ES-I3 (cell line): ENCODE measurements around the gene CDC5L.

Experiments used
- H3K36me3 ChIP-seq: 2 replicates; pipeline ENCODE4 v1.6.1; 2013; ENCODE audit warnings: mild to moderate bottlenecking, low read length, control low read depth, moderate library complexity; ENCODE audit not compliant: insufficient read depth
- H3K4me1 ChIP-seq: 2 replicates; pipeline ENCODE4 v1.6.1; 2013; ENCODE audit warnings: mild to moderate bottlenecking, control low read depth, low read length; ENCODE audit not compliant: insufficient read depth
- H3K9ac ChIP-seq: 2 replicates; pipeline ENCODE4 v1.6.1; 2013; ENCODE audit warnings: low read depth, mild to moderate bottlenecking, low read length, moderate library complexity
- H3K9me3 ChIP-seq: 2 replicates; pipeline ENCODE4 v1.6.1; 2013; ENCODE audit warnings: mild to moderate bottlenecking, low read length, moderate library complexity; ENCODE audit not compliant: control insufficient read depth, insufficient read depth

The CDC5L gene

DNA sequence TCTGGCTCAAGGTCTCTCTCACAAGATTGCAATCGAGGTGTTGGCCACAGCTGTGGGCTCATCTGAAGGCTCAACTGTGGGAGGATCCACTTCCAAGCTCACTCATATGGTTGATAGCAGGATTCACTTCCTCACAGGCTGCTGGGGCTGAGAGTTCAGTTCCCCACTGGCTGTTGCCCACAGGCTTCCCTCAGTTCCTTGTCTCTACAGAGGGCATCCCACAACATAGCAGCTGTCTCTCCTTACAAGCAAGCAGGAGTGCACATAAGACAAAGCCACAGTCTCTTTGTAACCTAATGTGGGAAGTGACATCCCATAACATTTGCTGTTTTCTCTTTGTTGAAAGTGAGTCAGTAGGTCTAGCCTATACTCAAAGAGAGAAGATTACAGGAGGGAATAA, 31.0 kb upstream of the CDC5L start:
- no peak overlapping the region for H3K9ac ChIP-seq
- no peaks in the 10 kb centered on the region for H3K4me1 ChIP-seq
- H3K9me3 ChIP-seq = no peaks in the 10 kb centered on the region; the same call in 1 of the 2 replicates
- H3K36me3 ChIP-seq = no peaks in the 10 kb centered on the region

DNA sequence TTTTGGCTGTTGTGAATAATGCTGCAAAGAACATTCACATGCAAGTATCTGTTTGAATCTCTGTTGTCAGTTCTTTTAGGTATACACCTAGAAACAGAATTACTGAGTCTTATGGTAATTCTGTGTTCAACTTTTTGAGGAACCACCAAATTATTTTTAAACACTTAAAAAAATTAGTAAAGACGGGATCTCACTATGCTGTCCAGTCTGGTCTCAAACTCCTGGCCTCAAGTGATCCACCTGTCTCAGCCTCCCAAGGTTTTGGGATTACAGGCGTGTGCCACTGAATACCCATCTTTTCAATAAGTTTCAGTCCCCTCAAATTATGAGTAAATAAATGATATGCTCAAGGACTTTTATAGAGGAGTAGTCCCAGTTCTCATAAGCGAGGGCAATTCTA, 27.5 kb upstream of the CDC5L start:
- Histone ChIP-seq H3K9ac (no peak overlapping the region), H3K9me3 (no peaks in the 10 kb centered on the region; the same call in 1 of the 2 replicates), H3K4me1 (no peaks in the 10 kb centered on the region), H3K36me3 (no peaks in the 10 kb centered on the region)

DNA sequence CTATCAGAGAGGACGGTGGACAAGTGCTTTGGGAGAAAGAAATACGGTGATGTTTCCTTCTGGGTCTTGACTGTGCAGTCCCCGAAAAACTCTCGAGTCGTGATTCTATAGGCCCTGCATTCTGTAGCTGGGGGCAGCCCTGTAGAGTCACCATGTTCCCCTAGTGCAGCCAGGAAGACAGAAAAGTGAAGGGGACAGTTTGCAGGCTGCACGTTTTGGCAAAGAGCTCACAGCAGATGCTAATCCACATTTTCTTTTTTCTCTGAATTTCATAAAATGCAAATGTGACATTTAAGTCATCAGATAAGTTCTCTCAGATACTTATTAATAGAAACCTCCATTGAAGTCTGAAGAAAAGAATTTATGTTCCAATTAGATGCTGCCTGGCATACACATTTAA, 25.6 kb upstream of the CDC5L start:
- Histone ChIP-seq H3K36me3 (no peaks in the 10 kb centered on the region), H3K9ac (no peak overlapping the region), H3K4me1 (no peaks in the 10 kb centered on the region), H3K9me3 (no peaks in the 10 kb centered on the region)

DNA sequence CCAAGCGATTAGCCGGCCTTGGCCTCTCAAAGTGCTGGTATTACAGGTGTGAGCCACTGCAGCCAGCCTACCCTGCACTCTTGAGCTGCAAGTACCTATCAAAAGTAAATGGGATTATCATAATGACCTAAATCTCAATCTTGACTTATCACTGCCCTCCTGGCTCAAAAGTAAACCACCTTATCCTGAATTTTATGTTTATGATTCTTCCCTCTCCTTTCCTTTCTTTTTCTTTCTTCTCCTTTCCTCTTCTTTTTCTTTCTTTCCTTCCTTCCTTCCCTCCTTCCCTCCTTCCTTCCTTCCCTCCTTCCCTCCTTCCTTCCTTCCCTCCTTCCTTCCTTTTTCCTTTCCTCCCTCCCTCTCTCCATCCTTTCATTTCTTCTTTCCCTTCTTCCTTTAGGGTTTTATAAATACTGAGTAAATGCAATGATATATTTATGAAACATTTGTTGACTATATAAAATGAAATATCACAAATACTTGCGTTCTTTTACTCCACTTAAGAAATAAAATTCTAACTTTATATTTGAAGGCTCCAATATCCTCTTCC, 24.1 kb upstream of the CDC5L start:
- Histone ChIP-seq H3K4me1 (no peaks in the 10 kb centered on the region), H3K9ac (no peak overlapping the region), H3K9me3 (no peaks in the 10 kb centered on the region), H3K36me3 (no peaks in the 10 kb centered on the region)

DNA sequence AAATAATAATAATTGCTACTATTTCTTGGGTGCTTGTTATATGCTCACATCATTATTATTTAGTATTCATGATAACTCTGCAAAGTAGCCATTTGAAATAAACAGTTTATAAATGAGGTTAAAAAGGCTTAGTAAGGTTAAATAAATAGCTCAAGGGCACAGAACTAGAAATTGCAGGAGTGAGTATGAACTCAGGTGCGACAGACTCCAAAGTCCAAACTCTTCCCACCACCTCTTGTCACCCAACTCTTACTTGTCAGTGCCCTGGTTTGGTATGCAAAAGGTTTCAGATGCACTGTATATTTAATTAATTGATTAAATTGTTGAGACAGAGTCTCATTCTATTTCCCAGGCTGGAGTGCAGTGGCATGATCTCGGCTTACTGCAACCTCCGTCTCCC, 20.7 kb upstream of the CDC5L start:
- Histone ChIP-seq H3K9ac (no peak overlapping the region), H3K36me3 (no peaks in the 10 kb centered on the region), H3K4me1 (no peaks in the 10 kb centered on the region), H3K9me3 (no peaks in the 10 kb centered on the region)

DNA sequence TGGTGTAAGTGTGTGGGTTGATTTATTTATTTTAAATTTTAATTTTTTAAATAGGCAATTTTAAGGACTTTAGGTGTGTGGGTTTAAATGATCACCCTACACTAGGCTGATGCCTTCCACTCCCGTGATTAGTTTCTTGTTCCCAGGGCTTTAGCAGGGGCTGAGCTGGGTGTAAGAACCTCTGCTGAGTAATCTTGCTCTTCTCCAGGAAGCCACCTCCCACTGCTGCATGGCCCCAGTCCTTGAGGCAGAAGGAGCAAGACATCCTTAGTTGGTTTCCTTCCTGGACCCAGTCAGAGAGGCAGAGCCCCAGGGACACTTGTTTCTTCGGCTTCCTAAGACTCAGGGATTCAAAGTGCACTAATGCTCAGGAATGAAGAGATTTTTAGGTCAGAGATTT, 19.8 kb upstream of the CDC5L start:
- no peak overlapping the region for H3K9ac ChIP-seq
- no peaks in the 10 kb centered on the region for H3K36me3 ChIP-seq
- H3K9me3 ChIP-seq = no peaks in the 10 kb centered on the region
- H3K4me1 ChIP-seq = peaks cover 1% of the 10 kb centered on the region

DNA sequence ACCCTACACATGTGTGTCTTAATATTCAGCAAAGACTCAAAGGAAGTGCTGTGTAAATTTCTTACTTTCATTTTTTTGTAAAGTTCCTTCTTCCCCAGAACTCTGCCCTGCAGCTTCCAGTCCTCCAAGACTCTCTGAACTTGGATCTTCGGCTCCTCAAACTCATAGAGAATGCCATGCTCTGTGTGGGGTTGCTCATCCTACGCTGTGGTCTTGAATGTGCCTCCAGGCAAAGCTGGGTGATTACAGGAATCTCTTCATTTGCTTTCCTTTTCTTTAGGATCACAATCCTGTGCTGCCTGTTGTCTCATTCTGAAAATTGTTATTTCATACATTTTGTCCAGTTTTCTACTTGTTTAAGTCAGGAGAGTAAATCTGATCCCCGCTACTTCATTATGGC, 14.5 kb upstream of the CDC5L start:
- H3K36me3 ChIP-seq = no peaks in the 10 kb centered on the region
- H3K4me1 ChIP-seq = peaks cover 6% of the 10 kb centered on the region
- H3K9me3 ChIP-seq = no peaks in the 10 kb centered on the region
- no peak overlapping the region for H3K9ac ChIP-seq

DNA sequence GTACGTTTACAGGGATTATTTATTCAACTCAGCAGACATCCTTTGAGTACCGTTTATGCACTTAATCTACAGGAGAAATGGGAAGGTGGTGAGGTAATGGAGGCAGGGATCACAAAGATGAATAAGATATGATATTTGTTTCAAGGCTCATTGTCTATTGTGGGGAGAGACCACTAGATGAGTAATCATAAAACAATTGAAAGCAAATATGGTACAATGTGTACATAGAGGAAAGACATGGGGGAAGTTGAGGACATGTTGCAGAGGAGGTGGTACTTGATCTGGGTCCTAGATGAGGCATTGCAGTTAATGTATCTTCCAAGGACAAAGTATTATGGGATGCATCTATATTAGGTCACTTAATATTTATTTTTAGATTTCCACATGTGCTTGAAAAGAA, 13.7 kb upstream of the CDC5L start:
- no peaks in the 10 kb centered on the region for H3K9me3 ChIP-seq
- H3K9ac ChIP-seq = no peak overlapping the region
- H3K36me3 ChIP-seq = no peaks in the 10 kb centered on the region
- peaks cover 6% of the 10 kb centered on the region for H3K4me1 ChIP-seq

DNA sequence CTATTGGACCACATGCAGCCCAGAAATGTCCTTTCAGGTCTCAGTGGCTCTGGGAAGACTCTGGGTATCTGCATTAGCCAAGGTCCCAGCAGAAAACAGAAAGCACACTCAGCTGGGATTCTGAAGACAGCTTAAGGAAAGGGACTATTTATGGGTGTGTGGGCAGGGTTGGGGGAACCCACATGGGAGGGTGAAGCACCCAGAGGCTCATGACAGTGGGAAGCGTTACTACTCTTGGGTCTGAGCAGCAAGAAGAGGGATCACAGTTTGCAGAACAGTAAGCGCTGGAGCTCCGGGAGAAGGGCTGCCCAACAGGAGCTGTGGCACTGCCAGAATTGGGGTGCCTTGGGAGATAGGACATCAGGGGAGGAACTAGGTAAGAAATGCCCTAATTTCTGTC, 12.4 kb upstream of the CDC5L start:
- no peak overlapping the region for H3K9ac ChIP-seq
- H3K36me3 ChIP-seq = no peaks in the 10 kb centered on the region
- H3K4me1 ChIP-seq = peaks cover 6% of the 10 kb centered on the region
- no peaks in the 10 kb centered on the region for H3K9me3 ChIP-seq

DNA sequence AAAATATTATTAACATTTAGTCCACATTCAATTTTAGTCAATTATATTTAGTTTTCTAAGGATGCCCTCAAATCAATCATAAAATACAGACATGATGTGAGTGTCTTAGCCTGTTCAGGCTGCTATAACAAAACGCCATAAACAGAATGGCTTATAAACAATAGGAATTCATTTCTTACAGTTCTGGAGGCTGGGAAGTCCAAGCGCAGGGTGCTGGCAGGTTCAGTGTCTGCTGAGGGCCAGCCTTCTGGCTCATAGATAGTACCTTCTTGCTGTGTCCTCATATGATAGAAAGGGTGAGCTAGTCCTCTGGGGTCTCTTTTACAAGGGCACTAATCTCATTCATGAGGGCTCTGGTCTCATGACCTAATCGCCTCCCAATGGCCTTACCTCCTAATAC, 10.0 kb upstream of the CDC5L start:
- Histone ChIP-seq H3K4me1 (peaks cover 6% of the 10 kb centered on the region), H3K9me3 (no peaks in the 10 kb centered on the region), H3K36me3 (no peaks in the 10 kb centered on the region)

DNA sequence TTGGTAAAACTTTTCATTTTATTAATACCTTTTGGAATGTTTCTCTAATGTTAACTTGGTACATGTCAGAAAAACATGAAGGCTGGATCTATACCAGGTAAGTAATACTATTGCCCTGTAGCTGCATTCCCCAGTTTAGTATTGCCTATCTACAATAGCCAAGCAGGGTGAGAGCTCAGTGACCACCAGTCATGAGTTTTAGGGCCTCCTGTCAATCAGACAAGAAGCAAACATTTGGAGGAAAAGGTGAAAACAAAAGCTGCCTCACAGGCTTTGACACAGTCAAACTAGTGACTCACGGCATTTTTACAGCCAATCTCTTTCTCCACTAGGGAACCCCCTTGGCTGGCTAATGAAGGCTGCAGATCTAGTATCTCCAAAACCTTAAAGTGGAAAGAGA, 9.5 kb upstream of the CDC5L start:
- H3K4me1 ChIP-seq = peaks cover 2% of the 10 kb centered on the region

More for the DNA sequence above, 10.0 kb upstream of the CDC5L start:
- H3K9ac ChIP-seq = no peak overlapping the region

DNA sequence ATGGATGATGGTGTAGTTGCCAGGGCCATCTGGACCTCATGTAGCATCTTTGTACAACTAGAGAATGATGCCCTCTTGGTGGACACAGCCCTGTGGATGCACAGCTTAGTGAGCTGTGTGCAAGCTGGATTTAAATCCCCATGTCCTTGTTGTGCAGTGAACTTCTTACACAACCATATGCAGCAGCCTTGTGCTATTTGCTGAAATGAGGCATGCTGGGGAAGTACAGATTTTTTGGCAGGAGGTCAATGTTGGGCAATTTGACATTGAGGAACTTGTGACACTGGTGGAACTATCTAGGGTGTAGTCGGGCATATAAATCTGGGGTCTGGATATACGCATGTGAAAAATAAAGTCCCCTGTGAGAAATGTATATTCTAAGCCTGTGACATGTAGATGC, 5.8 kb upstream of the CDC5L start:
- Histone ChIP-seq H3K9ac (no peak overlapping the region), H3K4me1 (no peaks in the 10 kb centered on the region), H3K9me3 (no peaks in the 10 kb centered on the region), H3K36me3 (no peaks in the 10 kb centered on the region)

More for the DNA sequence above, 9.5 kb upstream of the CDC5L start:
- no peaks in the 10 kb centered on the region for H3K36me3 ChIP-seq
- H3K9me3 ChIP-seq = no peaks in the 10 kb centered on the region
- H3K9ac ChIP-seq = no peak overlapping the region

DNA sequence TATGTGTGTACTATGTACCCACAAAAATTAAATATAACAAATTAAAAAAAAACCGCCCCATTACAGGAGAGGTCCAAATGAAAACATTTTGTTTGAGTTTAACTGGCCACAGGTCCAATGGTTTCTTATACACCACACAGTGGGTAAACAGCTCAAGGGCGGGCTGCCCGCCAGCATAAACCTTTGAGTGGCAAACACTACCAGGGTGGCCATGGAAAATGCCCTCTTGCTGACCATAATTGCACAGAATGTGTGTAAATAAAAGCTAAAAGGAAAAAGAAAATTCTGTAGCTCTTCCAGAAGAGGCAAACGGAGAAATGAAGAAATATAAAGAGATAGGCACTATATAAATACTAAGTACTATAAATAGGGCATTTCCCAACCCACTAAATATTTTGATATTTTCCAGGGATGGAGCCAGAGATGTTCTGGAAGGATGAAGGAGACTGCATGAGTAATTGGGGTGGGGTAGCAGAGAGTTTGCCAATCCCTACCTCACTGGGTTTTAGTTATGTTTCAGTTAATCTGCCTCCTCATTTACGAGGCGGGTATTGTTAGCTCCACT, 1.1 kb upstream of the CDC5L start:
- H3K9me3 ChIP-seq = no peaks in the 10 kb centered on the region
- H3K36me3 ChIP-seq = peaks cover 4% of the 10 kb centered on the region
- H3K4me1 ChIP-seq = peaks cover 7% of the 10 kb centered on the region
- H3K9ac ChIP-seq = peak overlapping the region; percentile 90

DNA sequence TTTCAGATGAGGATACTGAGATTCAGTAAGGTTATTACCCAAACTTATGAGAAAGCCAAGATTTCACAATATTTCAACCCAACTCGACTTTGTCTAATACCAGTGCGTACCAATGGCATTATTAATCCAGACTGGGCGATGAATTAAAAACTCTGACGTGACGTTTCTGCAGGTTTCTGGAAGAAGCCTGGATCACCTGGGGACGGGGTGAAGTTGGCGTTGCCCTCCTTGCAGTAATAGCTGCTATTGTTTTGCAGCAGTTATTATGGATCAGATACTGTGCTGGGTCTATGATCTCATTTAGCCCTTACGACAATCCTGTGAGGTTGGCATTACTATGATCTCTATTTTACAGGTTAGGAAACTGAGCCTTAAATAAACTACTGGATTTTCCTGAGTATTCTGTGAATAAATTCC, 569 bp upstream of the CDC5L start:
- Histone ChIP-seq H3K4me1 (peaks cover 7% of the 10 kb centered on the region), H3K9ac (peak overlapping the region; percentile 90), H3K9me3 (no peaks in the 10 kb centered on the region), H3K36me3 (peaks cover 4% of the 10 kb centered on the region)

DNA sequence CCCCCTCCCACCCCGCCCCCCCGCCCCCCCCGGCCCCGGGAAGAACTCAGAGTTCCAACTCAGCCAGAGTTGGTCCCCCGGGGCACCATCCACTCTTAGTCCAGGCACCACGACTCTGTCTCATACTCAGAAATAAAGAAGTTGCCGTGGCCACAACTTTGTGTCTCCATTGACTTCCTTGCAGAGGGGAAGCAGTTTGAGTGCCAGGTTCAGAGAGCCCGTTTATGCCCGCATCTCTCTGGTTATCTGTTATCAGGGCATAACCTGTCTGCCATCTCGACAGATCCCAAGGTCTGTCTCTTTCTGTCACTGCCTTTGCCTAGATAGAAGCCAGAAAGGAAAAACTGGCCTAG, 605 bp downstream of the CDC5L start:
- Histone ChIP-seq H3K4me1 (peaks cover 7% of the 10 kb centered on the region), H3K9me3 (no peaks in the 10 kb centered on the region), H3K9ac (peak overlapping the region; percentile 90), H3K36me3 (peaks cover 4% of the 10 kb centered on the region)

DNA sequence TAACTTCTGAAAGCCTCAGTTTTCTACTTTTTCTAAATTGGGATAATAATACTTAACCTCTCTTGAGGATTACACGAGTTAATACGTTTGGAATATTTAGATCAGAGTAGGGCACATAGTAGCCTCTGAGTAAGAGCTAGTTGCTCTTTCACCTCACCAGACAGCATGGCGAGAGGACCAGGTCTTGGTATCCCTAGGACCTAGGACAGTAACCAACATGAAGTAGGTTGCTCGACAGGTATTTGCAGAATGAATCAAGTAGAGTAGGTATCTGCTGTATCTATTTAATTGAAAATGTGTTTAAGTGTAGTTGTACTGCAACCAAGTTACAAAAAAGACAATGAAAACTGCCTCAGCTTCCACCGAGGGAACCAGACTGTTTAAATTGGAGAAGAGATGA, 1.4 kb downstream of the CDC5L start:
- Histone ChIP-seq H3K9me3 (no peaks in the 10 kb centered on the region), H3K4me1 (peaks cover 7% of the 10 kb centered on the region), H3K9ac (peak overlapping the region; percentile 90; the same call in 1 of the 2 replicates), H3K36me3 (peaks cover 9% of the 10 kb centered on the region)
